ENCODE measurements around the gene POLH. TPM values are rescaled to one million over a fixed set of nuclear protein-coding genes. Genes with fewer than 3 reads are reported as not detected.

POLH gene
- total and polyA plus RNA-seq, 2 experiments from 2014 or later = 5.1 to 7.4 TPM

DNA sequence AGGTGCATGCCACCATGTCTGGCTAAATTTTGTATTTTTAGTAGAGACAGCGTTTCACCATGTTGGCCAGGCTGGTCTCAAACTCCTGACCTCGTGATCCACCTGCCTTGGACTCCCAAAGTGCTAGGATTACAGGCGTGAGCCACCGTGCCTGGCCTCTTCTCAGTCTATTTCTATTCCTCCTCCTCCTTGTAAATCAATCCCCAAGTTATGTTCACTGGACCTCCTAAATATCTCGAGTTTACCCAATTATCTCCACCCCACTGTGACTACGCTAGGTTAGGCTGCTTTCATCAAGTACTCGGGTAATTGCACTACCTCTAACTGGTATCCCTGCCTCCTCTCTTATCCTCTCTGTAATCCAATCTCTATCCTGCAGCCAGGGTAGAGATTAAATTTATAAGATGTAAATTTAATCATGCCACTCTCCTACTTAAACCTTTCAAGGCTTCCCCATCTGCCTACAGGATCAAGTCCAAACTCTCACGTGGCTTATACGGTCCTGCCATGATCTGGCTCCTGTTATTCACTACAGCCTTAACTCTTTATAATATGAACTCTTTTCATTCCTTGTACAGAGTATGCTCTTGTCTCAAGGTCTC is 58.8 kb downstream of the POLH start:
- peak overlapping the region; percentile 82 for H3K27ac ChIP-seq

DNA sequence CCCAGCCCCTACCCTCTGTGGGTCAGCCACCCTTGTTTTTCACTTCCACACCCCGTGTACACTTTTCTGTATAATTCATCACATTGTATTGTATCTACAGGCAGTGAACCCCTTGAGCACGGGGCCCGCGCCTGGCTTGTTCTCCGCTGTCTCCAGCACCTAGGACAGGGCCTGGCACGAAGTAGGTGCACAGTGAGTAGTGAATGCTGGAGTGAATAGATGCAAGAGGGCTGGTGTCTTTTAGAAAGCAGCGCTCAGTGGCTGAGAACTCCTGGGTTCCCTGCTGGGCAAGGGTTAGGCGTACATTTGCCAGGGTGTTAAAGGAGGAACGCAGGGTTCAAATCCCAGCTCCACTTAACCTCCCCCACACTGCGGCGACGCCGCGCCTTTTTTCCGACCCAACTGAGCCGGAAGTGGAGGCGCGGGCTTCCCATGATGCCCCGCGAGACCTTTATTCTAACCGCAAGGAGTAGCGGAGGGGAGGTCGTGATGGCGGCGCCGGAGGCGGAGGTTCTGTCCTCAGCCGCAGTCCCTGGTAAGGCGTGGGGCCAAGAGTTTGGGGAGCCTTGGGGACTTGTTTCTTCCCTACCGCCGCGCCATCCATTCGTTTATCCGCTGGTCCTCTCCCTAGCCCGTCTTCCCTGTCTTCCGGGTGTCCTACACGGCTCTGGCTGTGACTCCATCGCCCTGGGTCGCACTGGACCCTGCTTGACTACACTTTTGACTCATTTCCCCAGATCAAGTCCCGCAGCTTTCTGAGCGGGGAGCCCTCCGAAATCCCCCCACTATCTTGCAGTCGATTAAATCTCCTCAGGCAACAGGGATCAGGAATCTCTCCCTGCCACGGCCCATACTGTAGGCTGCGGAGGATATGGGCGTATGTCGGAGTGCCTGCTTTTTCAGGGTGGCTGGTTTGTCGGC is 59.7 kb downstream of the POLH start, which contains the start of gene MAD2L1BP:
Gene MAD2L1BP (plus strand): TSS at position 454 of the 921 bp plus-strand sequence. CDS start 36 bp downstream, at position 490.
- WGBS (ENCODE audit: low lambda C conversion rate, missing lambda C conversion rate) = 6% methylated on average over 48 of the region's 48 CpGs
- H4K20me1 ChIP-seq (ENCODE audit: insufficient read depth, poor library complexity, severe bottlenecking) = no peaks in the 10 kb centered on the region
- no peaks in the 10 kb centered on the region for H3K36me3 ChIP-seq (replicated peaks; ENCODE audit: insufficient read depth, low read depth)
- peak within 1 kb of the TSS; percentile 65 for H3K4me3 ChIP-seq
- H3K9me2 ChIP-seq (replicated peaks; ENCODE audit: insufficient read depth) = no peaks in the 10 kb centered on the region
- peak; percentile 91 for DNase-seq (ENCODE audit: low spot score)
- peak within 1 kb of the TSS; percentile 86 for H3K4me2 ChIP-seq
- no peaks in the 10 kb centered on the region for H3K27me3 ChIP-seq
- H3K4me1 ChIP-seq (ENCODE audit: insufficient read depth) = peaks cover 8% of the 10 kb centered on the region
- peaks cover 37% of the 10 kb centered on the region for H3K79me2 ChIP-seq
- TF ChIP-seq EZH2 (IDR thresholded peaks at IDR 0.05; ENCODE audit: borderline replicate concordance) = no peak
- no peak for TF ChIP-seq EZH2phosphoT487 (IDR thresholded peaks at IDR 0.05; ENCODE audit: low read depth, severe bottlenecking, unreplicated experiment)
- TF ChIP-seq, protein P1, sequence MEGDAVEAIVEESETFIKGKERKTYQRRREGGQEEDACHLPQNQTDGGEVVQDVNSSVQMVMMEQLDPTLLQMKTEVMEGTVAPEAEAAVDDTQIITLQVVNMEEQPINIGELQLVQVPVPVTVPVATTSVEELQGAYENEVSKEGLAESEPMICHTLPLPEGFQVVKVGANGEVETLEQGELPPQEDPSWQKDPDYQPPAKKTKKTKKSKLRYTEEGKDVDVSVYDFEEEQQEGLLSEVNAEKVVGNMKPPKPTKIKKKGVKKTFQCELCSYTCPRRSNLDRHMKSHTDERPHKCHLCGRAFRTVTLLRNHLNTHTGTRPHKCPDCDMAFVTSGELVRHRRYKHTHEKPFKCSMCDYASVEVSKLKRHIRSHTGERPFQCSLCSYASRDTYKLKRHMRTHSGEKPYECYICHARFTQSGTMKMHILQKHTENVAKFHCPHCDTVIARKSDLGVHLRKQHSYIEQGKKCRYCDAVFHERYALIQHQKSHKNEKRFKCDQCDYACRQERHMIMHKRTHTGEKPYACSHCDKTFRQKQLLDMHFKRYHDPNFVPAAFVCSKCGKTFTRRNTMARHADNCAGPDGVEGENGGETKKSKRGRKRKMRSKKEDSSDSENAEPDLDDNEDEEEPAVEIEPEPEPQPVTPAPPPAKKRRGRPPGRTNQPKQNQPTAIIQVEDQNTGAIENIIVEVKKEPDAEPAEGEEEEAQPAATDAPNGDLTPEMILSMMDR (IDR thresholded peaks at IDR 0.05; ENCODE audit: poor library complexity) = no peak
- no peaks in the 10 kb centered on the region for H3K9me3 ChIP-seq (ENCODE audit: low read depth)
- peak within 1 kb of the TSS; percentile 82 for H3K27ac ChIP-seq
- H2AFZ ChIP-seq = peak within 1 kb of the TSS; percentile 88

More for the DNA sequence above, 58.8 kb downstream of the POLH start:
- Histone ChIP-seq H3K4me1 (ENCODE audit: insufficient read depth) (peaks cover 8% of the 10 kb centered on the region), H3K4me2 (peak overlapping the region; percentile 86), H4K20me1 (ENCODE audit: insufficient read depth, poor library complexity, severe bottlenecking) (no peaks in the 10 kb centered on the region), H3K9me3 (ENCODE audit: low read depth) (no peaks in the 10 kb centered on the region), H3K4me3 (no peak overlapping the region), H3K27me3 (no peaks in the 10 kb centered on the region), H3K36me3 (replicated peaks; ENCODE audit: insufficient read depth, low read depth) (no peaks in the 10 kb centered on the region), H3K79me2 (peaks cover 37% of the 10 kb centered on the region), H2AFZ (peak overlapping the region; percentile 88), H3K9me2 (replicated peaks; ENCODE audit: insufficient read depth) (no peaks in the 10 kb centered on the region)
- TF ChIP-seq EZH2phosphoT487 (IDR thresholded peaks at IDR 0.05; ENCODE audit: low read depth, severe bottlenecking, unreplicated experiment) = no peak
- TF ChIP-seq, protein P1 (IDR thresholded peaks at IDR 0.05; ENCODE audit: poor library complexity) = no peak
- TF ChIP-seq EZH2 (IDR thresholded peaks at IDR 0.05; ENCODE audit: borderline replicate concordance) = no peak
- 86% methylated on average over 9 of the region's 9 CpGs for WGBS (ENCODE audit: low lambda C conversion rate, missing lambda C conversion rate)
- DNase-seq (ENCODE audit: low spot score) = no peak

DNA sequence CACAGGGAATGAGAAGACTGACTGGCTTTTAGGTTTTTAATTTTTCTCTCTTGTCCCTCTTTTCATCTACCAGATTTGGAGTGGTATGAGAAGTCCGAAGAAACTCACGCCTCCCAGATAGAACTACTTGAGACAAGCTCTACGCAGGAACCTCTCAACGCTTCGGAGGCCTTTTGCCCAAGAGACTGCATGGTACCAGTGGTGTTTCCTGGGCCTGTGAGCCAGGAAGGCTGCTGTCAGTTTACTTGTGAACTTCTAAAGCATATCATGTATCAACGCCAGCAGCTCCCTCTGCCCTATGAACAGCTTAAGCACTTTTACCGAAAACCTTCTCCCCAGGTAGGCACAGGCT is 60.3 kb downstream of the POLH start:
- no peaks in the 10 kb centered on the region for H4K20me1 ChIP-seq (ENCODE audit: insufficient read depth, poor library complexity, severe bottlenecking)
- no peaks in the 10 kb centered on the region for H3K9me3 ChIP-seq (ENCODE audit: low read depth)
- peak overlapping the region; percentile 88 for H2AFZ ChIP-seq
- WGBS (ENCODE audit: low lambda C conversion rate, missing lambda C conversion rate) = 38% methylated on average over 7 of the region's 7 CpGs
- TF ChIP-seq, protein P1 (IDR thresholded peaks at IDR 0.05; ENCODE audit: poor library complexity) = no peak
- no peak for TF ChIP-seq EZH2phosphoT487 (IDR thresholded peaks at IDR 0.05; ENCODE audit: low read depth, severe bottlenecking, unreplicated experiment)
- TF ChIP-seq EZH2 (IDR thresholded peaks at IDR 0.05; ENCODE audit: borderline replicate concordance) = no peak
- peak overlapping the region; percentile 82 for H3K27ac ChIP-seq
- DNase-seq (ENCODE audit: low spot score) = peak; percentile 27
- H3K4me2 ChIP-seq = peak overlapping the region; percentile 86
- peak overlapping the region; percentile 65 for H3K4me3 ChIP-seq
- no peaks in the 10 kb centered on the region for H3K27me3 ChIP-seq
- no peaks in the 10 kb centered on the region for H3K36me3 ChIP-seq (replicated peaks; ENCODE audit: insufficient read depth, low read depth)
- H3K9me2 ChIP-seq (replicated peaks; ENCODE audit: insufficient read depth) = no peaks in the 10 kb centered on the region
- peaks cover 8% of the 10 kb centered on the region for H3K4me1 ChIP-seq (ENCODE audit: insufficient read depth)
- peaks cover 42% of the 10 kb centered on the region for H3K79me2 ChIP-seq

Data from hepatocyte (in vitro differentiated cells).